GM19463 (cell line): ENCODE measurements around the gene MYORG.

Experiments
- ATAC-seq: cut with Tn5 transposase; IDR thresholded peaks from one replicate; pipeline ENCODE4 v1.9.1; 2021; ENCODE audit warnings: mild to moderate bottlenecking, moderate library complexity; ENCODE audit not compliant: unreplicated experiment

MYORG gene

GRCh38 chr9:34376596-34377403, at the start of gene MYORG:
MYORG (minus strand) TSS chr9:34376898; CDS start chr9:34372943, 3,955 bp downstream.
- peak; percentile 82 for ATAC-seq

GRCh38 chr9:34419716-34420504, 43.2 kb upstream of the MYORG start:
- no peak for ATAC-seq

DNA sequence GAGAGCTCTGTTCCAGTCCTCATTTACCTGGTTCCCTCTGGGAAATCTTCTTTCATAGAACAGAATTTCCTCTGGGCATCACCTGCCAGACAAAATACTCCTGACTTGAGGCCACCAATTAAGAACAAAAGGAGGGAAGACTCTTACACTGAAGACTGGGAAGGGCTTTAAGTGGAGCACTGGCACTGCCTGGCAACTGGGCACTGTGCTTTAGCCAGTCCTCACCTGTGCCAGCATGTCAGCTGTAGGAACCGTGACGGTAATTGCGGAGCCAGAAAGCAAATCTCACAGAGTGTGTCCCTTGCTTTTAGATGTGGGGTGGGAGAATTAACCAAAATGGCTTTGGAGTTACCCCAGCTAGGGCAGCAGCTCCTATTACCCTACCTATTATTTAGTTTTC, 41.0 kb upstream of the MYORG start:
- no peak for ATAC-seq

DNA sequence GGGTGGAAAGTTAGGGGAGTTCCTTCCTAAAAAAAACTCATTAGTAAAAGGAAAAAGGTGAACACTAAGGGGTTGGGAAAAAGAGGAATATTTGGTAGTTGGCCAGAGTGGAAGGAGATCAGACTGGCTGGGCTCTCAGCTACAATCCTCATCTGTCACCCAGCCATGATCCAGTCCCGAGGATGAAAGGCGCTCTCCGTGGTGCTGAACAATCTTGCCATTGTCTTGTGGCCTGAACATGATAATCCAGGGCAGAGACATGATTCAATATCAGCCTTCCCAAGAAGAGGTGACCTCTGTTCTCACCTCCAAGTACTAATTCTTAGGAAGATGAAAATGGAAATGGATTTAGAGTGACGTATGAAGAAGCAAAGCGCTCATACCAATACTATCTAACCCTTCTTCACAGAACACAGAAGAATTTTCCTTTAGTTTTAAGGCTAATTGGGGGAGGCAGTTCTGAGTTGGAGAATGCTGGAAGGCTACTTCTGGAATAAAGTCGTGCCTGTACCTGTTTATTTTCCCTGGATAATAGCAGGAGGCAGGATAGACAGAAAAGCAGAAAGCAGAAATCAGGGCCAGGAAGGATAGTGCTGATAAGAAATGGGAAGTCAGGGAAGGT, 36.6 kb upstream of the MYORG start:
- no peak for ATAC-seq

GRCh38 chr9:34412336-34412735, 35.6 kb upstream of the MYORG start:
- ATAC-seq = no peak

GRCh38 chr9:34409154-34409553, 32.5 kb upstream of the MYORG start:
- ATAC-seq = no peak

DNA sequence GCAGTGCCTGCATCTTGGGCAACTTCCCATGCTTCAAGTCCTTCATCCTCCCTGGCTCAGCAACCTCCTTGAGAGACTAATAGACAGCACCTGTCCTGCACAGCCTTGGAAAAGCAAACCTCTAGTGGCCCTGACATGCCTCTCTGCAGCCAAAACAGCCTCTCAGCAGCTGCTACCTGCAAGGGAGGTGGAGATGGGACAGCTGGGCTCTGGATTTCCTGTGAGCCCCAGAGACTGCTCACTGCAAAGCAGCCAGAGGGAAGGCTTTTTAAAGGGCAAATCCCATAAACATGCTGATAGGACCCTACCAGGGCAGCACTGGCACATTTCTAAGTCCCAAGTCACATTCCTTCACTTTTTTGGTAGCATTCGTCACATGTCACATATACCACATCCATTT, 31.5 kb upstream of the MYORG start:
- ATAC-seq = no peak

- ATAC-seq = no peak
Observed at GRCh38 chr9:34406219-34406618, 29.5 kb upstream of the MYORG start.

DNA sequence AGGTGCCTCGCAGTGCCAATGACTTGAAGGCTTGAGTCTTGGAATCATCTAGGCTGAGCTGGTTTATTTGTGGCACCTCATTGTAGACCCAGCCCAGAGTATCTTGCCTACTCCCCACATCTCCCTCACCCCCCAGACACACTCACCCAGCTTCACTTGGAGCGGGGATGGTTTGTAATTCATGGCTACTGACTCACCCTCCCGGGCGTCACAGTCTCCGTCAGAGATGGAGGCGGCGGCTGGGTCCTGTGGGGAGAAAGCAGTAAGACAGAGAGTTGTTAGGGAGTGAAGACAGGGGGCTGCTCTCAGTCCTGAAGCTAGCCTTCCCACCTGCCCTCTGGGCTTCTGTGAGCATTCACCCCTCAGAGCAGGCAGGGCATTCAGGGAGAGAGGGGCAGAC, 29.0 kb upstream of the MYORG start:
- no peak for ATAC-seq

DNA sequence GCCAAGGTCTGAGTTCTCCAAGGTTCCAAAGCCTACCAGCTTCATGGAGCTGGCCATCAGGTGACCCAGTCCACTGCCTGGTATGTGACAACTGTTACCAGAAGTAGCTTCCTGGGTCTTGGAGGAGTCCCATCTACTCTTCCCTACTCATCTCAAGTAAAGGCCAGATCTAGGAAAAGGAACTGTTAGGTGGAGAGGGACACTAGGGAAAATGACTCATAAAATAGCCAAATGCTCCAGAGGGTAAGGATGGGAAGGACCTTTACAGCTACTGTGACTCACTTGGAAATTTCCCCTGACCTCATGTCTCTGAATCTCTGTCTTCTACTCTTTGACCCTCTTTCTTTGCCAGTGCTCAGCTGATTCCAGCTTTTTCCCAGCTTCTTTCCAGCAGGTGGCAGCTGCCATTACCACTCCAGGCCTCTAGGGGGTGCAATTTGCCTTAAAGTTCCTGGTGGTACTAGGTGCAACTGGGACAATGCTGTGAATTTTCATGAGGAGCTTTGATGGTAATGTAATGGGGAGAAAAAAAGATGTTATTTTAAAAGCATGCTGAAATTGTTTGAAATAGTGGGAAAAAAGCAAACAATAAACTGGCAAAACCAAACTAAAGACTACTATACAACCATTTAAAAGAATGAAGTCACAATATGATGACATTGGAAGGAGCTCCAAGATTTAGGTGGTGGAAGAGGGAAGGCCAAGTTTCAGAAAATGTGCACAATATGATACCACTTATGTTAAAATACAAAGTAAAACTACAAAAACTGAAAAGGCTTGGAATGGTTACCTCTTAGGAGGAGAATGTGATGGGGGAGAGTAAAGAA, 27.1 kb upstream of the MYORG start:
- no peak for ATAC-seq

GRCh38 chr9:34400686-34401602, 24.2 kb upstream of the MYORG start:
- no peak for ATAC-seq

DNA sequence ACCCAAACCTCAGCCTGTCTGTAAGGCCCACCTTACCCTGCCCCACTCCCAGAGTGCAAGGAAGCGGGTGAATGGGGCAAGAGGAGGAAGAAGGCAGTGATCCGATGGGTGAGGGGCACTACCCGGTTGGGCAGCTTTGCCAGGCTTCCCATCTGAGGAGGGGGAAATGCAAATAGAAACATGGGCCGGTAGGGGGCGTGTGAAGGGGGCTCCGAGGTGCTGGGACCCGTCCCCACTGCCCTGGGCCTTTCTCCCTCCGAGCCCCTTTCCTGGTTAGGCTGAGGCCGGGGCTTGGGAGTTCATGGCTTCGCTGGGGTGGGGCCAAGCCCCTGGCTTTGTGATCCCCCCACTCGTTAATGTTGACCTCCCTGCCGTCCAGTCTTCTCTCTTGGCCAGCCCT, 23.6 kb upstream of the MYORG start:
- no peak for ATAC-seq

DNA sequence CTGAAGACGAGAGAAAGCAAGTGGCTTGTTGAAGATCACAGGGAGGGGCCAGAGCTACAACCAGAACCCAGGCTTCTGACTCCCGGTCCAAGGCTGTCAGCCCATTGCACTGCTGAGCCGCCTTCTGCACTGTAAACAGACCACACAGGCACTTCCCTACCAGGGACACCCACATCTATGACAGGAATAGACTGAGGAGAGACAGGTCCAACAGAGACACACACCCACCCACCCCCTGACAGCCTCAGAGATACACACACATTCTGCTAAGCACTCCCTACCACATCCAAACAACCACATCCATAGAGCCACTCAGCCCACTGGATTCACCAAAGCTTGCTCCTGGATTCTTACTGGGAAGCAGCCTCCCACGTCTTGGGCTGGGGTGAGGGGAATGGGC, 23.0 kb upstream of the MYORG start:
- no peak for ATAC-seq

GRCh38 chr9:34398875-34399274, 22.2 kb upstream of the MYORG start:
- ATAC-seq = no peak

GRCh38 chr9:34396276-34397214, 19.8 kb upstream of the MYORG start:
- no peak for ATAC-seq

DNA sequence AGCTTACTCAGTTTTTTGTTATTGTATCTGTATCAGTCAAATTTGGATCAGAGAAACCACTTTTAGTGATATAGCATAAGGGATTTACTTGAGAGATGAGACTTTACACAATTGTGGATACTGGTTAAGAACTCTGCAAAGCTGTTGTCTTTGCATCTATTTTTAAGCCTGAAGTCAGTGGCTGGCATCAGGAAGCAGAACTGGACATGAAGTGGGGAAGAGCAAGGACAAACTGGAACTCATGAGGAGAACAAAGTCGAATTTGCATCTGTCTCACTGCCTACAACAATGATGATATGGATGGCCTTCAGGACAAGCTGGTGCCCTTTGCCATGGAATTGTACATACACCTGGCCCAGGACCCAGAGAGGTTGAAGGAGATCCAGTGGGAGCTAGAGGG, 15.8 kb upstream of the MYORG start:
- ATAC-seq = no peak

GRCh38 chr9:34387239-34387638, 10.5 kb upstream of the MYORG start:
- ATAC-seq = no peak

GRCh38 chr9:34386656-34387055, 10.0 kb upstream of the MYORG start:
- no peak for ATAC-seq
